Measurements from ENCODE around the gene NELL1. TPM values are rescaled to one million over a fixed set of nuclear protein-coding genes. Genes with fewer than 3 reads are reported as not detected.

Gene NELL1
- total and polyA plus RNA-seq, 2 donors (not counting 1 experiment from before 2014, with no cell fraction given), result not detected

GRCh38 chr11:20623252-20623651 is 46.1 kb upstream of the NELL1 start:
- no peak for TF ChIP-seq CTCF (conservative IDR thresholded peaks at IDR 0.05 in 1 of 2, IDR thresholded peaks at IDR 0.05 in 1 of 2; ENCODE audit: low read depth in 1 of 2, low read length in 2 of 2)
- no peak for TF ChIP-seq EZH2 (IDR thresholded peaks at IDR 0.05; ENCODE audit: low read length, missing control alignments)
- no peak overlapping the region for H3K9ac ChIP-seq (ENCODE audit: insufficient read depth, low read length)
- no peaks in the 10 kb centered on the region for H3K79me2 ChIP-seq (ENCODE audit: control insufficient read depth, insufficient read depth, low read length)
- no peak overlapping the region for H3K27ac ChIP-seq (ENCODE audit: insufficient read depth, low read length)
- H3K4me2 ChIP-seq (ENCODE audit: extremely low read depth, insufficient read depth, low read length), result no peak overlapping the region
- H2AFZ ChIP-seq (ENCODE audit: low read length), result no peak overlapping the region
- H3K4me1 ChIP-seq (ENCODE audit: control insufficient read depth, extremely low read depth, insufficient read depth, low read length), result no peaks in the 10 kb centered on the region
- H3K9me3 ChIP-seq (ENCODE audit: control insufficient read depth, insufficient read depth, low read depth, low read length), result no peaks in the 10 kb centered on the region
- no peak for DNase-seq (ENCODE audit: low read depth in 2 of 2)
- no peaks in the 10 kb centered on the region for H4K20me1 ChIP-seq (ENCODE audit: control insufficient read depth, extremely low read depth, insufficient read depth, low read length)
- no peaks in the 10 kb centered on the region for H3K36me3 ChIP-seq (ENCODE audit: control insufficient read depth, insufficient read depth, low read length)
- no peaks in the 10 kb centered on the region for H3K27me3 ChIP-seq (ENCODE audit: control insufficient read depth, insufficient read depth, low read length)
- no peak overlapping the region for H3K4me3 ChIP-seq (replicated peaks in 1 of 4; ENCODE audit: control extremely low read depth in 1 of 4, insufficient read depth in 1 of 4, low read depth in 3 of 4, low read length in 4 of 4)

- no peaks in the 10 kb centered on the region for H3K79me2 ChIP-seq (ENCODE audit: control insufficient read depth, insufficient read depth, low read length)
- H3K9ac ChIP-seq (ENCODE audit: insufficient read depth, low read length), result no peak overlapping the region
- no peak for DNase-seq (ENCODE audit: low read depth in 2 of 2)
- no peaks in the 10 kb centered on the region for H3K9me3 ChIP-seq (ENCODE audit: control insufficient read depth, insufficient read depth, low read depth, low read length)
- TF ChIP-seq EZH2 (IDR thresholded peaks at IDR 0.05; ENCODE audit: low read length, missing control alignments) (no peak), CTCF (conservative IDR thresholded peaks at IDR 0.05 in 1 of 2, IDR thresholded peaks at IDR 0.05 in 1 of 2; ENCODE audit: low read depth in 1 of 2, low read length in 2 of 2) (no peak)
- H4K20me1 ChIP-seq (ENCODE audit: control insufficient read depth, extremely low read depth, insufficient read depth, low read length), result no peaks in the 10 kb centered on the region
- no peak overlapping the region for H2AFZ ChIP-seq (ENCODE audit: low read length)
- no peaks in the 10 kb centered on the region for H3K36me3 ChIP-seq (ENCODE audit: control insufficient read depth, insufficient read depth, low read length)
- H3K27ac ChIP-seq (ENCODE audit: insufficient read depth, low read length), result no peak overlapping the region
- H3K4me3 ChIP-seq (replicated peaks in 1 of 4; ENCODE audit: control extremely low read depth in 1 of 4, insufficient read depth in 1 of 4, low read depth in 3 of 4, low read length in 4 of 4), result no peak overlapping the region
- no peaks in the 10 kb centered on the region for H3K4me1 ChIP-seq (ENCODE audit: control insufficient read depth, extremely low read depth, insufficient read depth, low read length)
- no peaks in the 10 kb centered on the region for H3K27me3 ChIP-seq (ENCODE audit: control insufficient read depth, insufficient read depth, low read length)
- H3K4me2 ChIP-seq (ENCODE audit: extremely low read depth, insufficient read depth, low read length), result no peak overlapping the region
Measured at GRCh38 chr11:20626279-20626678, 43.1 kb upstream of the NELL1 start.

DNA sequence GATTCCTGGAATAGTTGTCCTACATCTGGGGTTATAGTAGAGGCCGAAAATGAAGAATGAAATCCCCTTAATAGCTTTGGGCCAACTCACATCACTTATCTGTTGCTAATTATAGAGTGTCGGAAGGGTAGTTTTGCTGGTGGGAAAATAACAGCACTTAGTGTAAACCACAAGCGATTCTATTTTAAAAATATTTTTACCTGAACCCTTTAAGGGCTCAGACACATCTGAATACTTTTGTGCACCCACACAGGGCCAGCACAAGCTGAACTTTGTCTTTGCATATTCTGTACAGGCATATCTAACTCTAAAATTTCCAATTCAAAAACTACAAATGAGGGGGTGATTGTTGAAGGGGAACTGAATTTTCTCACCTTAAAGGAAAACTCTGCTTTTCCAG is 42.4 kb upstream of the NELL1 start:
- Histone ChIP-seq H3K4me3 (replicated peaks in 1 of 4; ENCODE audit: control extremely low read depth in 1 of 4, insufficient read depth in 1 of 4, low read depth in 3 of 4, low read length in 4 of 4) (no peak overlapping the region), H3K27me3 (ENCODE audit: control insufficient read depth, insufficient read depth, low read length) (no peaks in the 10 kb centered on the region), H3K79me2 (ENCODE audit: control insufficient read depth, insufficient read depth, low read length) (no peaks in the 10 kb centered on the region), H3K4me1 (ENCODE audit: control insufficient read depth, extremely low read depth, insufficient read depth, low read length) (no peaks in the 10 kb centered on the region), H3K36me3 (ENCODE audit: control insufficient read depth, insufficient read depth, low read length) (no peaks in the 10 kb centered on the region), H3K9ac (ENCODE audit: insufficient read depth, low read length) (no peak overlapping the region), H3K4me2 (ENCODE audit: extremely low read depth, insufficient read depth, low read length) (no peak overlapping the region), H3K27ac (ENCODE audit: insufficient read depth, low read length) (no peak overlapping the region), H4K20me1 (ENCODE audit: control insufficient read depth, extremely low read depth, insufficient read depth, low read length) (no peaks in the 10 kb centered on the region), H2AFZ (ENCODE audit: low read length) (no peak overlapping the region), H3K9me3 (ENCODE audit: control insufficient read depth, insufficient read depth, low read depth, low read length) (no peaks in the 10 kb centered on the region)
- TF ChIP-seq EZH2 (IDR thresholded peaks at IDR 0.05; ENCODE audit: low read length, missing control alignments) (no peak), CTCF (conservative IDR thresholded peaks at IDR 0.05 in 1 of 2, IDR thresholded peaks at IDR 0.05 in 1 of 2; ENCODE audit: low read depth in 1 of 2, low read length in 2 of 2) (no peak)
- DNase-seq (ENCODE audit: low read depth in 2 of 2), result no peak
